Stimulated activated memory B cell treated with anti-CD40 and anti-IgM and Interleukin-4, amounts not matched to agents 10 μg/mL and 1 μg/mL and 100 μg/mL, for 72 hours (primary cell): Measurements from ENCODE around the gene NRXN3.

Experiments used
- ATAC-seq: fragments of 150-1000 bp; cut with Tn5 transposase; 2 replicates; pipeline ENCODE4 v1.10.0; 2021
- H3K27ac Mint-ChIP-seq: one replicate; pipeline ENCODE4 v1.8.0; 2022; ENCODE audit warnings: mild to moderate bottlenecking, mixed read lengths
- H3K27me3 Mint-ChIP-seq: one replicate; pipeline ENCODE4 v1.8.0; 2022; ENCODE audit warnings: mixed read lengths
- H3K36me3 Mint-ChIP-seq: one replicate; pipeline ENCODE4 v1.8.0; 2022; ENCODE audit warnings: mixed read lengths
- H3K4me1 Mint-ChIP-seq: one replicate; pipeline ENCODE4 v1.8.0; 2022; ENCODE audit warnings: mixed read lengths
- H3K4me3 Mint-ChIP-seq: one replicate; pipeline ENCODE4 v1.8.0; 2022; ENCODE audit warnings: mild to moderate bottlenecking, moderate library complexity, mixed read lengths
- H3K9me3 Mint-ChIP-seq: one replicate; pipeline ENCODE4 v1.8.0; 2022; ENCODE audit warnings: mixed read lengths

NRXN3 gene

DNA sequence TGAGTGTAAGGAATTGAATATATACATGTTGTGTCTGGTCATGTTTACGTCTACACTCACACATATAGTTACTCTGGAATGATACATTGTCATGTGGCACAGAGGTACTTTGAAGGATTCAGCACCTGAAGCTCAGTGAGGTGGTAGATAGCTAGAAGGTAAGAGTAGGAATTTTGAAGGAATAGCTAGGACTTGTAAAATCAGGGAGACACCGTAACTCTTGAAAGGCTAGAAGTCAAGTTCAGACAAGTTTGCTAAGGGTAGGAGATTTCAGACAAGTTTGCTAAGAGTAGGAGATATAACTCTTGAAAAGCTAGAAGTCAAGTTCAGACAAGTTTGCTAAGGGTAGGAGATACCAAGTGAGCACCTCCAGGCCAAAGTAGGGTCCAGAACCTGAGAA lies 14.0 kb upstream of the NRXN3 start:
- Mint-ChIP-seq H3K9me3 (no peaks in the 10 kb centered on the region), H3K36me3 (no peaks in the 10 kb centered on the region), H3K27ac (no peak overlapping the region), H3K27me3 (peaks cover 14% of the 10 kb centered on the region), H3K4me1 (no peaks in the 10 kb centered on the region), H3K4me3 (no peak overlapping the region)
- no peak for ATAC-seq

DNA sequence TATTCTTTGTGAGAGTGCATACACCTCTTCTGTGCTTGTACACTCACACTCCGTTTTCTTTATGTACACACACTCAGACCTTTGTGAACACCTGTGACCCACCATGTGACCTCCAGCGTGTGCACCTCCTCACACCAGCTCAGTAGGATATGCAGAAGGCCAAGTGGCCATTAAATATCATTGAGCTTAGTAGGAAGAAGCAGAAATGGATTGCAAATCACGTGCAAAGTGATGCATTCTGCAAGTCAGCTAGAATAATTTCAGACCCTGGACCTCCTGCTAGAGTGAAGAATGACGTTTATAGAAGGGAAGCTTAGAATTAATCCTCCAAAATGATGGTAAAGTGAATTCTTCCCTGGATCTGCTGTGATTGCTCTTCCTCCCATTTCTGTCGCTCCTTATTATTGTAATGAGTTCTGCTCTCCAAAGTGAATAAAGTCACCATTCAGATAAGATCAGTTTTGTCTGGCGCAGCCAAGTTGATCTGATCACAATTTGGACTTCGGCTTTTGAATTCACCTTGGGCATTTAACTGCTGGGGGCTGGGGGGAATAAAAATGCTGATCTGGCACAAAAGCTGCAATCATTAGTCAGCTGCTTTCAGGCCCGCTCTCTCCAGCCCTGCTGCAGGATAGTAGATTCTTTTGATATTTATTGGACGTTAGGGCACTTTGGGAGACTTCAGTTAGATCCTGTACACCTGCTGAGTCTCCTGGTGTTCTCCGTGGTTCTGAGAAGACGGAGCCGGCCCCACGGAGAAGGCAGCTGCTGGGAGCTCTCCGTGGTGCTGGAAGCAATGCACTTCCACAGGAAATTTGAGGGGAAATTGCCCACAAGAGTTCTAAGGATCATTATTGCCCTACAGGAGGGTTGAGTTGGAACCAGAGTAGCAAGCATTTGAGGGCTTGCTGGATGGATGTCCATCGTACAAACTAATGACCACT lies 12.4 kb upstream of the NRXN3 start:
- no peak overlapping the region for H3K27ac Mint-ChIP-seq
- H3K36me3 Mint-ChIP-seq = no peaks in the 10 kb centered on the region
- no peaks in the 10 kb centered on the region for H3K4me1 Mint-ChIP-seq
- no peak for ATAC-seq
- peaks cover 16% of the 10 kb centered on the region for H3K27me3 Mint-ChIP-seq
- H3K9me3 Mint-ChIP-seq = no peaks in the 10 kb centered on the region
- H3K4me3 Mint-ChIP-seq = no peak overlapping the region

DNA sequence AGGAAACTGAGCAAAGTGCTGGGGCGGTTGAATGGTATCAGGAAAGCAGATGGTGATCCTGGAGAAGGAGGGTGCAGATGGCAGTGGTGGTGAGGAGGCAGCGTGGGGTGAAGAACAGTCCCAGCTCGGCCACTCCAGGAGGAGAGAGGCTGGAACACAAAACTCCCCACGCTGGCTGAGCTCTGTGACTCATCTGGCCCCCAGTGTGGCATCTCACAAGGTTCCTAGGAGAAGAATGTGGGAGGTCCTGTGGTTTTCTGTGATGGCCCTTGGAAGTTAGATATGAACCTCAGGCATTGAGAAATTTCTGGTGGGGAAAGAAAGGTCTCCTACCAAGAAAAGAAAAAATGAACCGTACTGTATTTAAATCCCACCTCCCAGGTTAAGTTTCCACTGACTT lies 8.0 kb upstream of the NRXN3 start:
- Mint-ChIP-seq H3K4me3 (no peak overlapping the region), H3K27me3 (peaks cover 16% of the 10 kb centered on the region), H3K36me3 (no peaks in the 10 kb centered on the region), H3K4me1 (no peaks in the 10 kb centered on the region), H3K27ac (no peak overlapping the region), H3K9me3 (no peaks in the 10 kb centered on the region)
- ATAC-seq = no peak

- H3K9me3 Mint-ChIP-seq = no peaks in the 10 kb centered on the region
- no peaks in the 10 kb centered on the region for H3K36me3 Mint-ChIP-seq
- H3K4me1 Mint-ChIP-seq = no peaks in the 10 kb centered on the region
- peaks cover 16% of the 10 kb centered on the region for H3K27me3 Mint-ChIP-seq
- H3K4me3 Mint-ChIP-seq = no peak overlapping the region
- ATAC-seq = no peak
- H3K27ac Mint-ChIP-seq = no peak overlapping the region
Observed at GRCh38 chr14:78164226-78164853, 5.8 kb upstream of the NRXN3 start.

GRCh38 chr14:78172428-78172827 lies 2.3 kb downstream of the NRXN3 start:
- no peak overlapping the region for H3K27ac Mint-ChIP-seq
- H3K36me3 Mint-ChIP-seq = no peaks in the 10 kb centered on the region
- ATAC-seq = no peak
- H3K4me3 Mint-ChIP-seq = no peak overlapping the region
- peaks cover 8% of the 10 kb centered on the region for H3K9me3 Mint-ChIP-seq
- H3K27me3 Mint-ChIP-seq = no peaks in the 10 kb centered on the region
- no peaks in the 10 kb centered on the region for H3K4me1 Mint-ChIP-seq

GRCh38 chr14:78173346-78174035 lies 3.3 kb downstream of the NRXN3 start:
- H3K9me3 Mint-ChIP-seq = peaks cover 8% of the 10 kb centered on the region
- H3K4me3 Mint-ChIP-seq = no peak overlapping the region
- ATAC-seq = no peak
- H3K4me1 Mint-ChIP-seq = no peaks in the 10 kb centered on the region
- H3K27me3 Mint-ChIP-seq = no peaks in the 10 kb centered on the region
- no peak overlapping the region for H3K27ac Mint-ChIP-seq
- no peaks in the 10 kb centered on the region for H3K36me3 Mint-ChIP-seq

- no peaks in the 10 kb centered on the region for H3K27me3 Mint-ChIP-seq
- H3K4me3 Mint-ChIP-seq = no peak overlapping the region
- no peak overlapping the region for H3K27ac Mint-ChIP-seq
- no peaks in the 10 kb centered on the region for H3K36me3 Mint-ChIP-seq
- ATAC-seq = no peak
- H3K9me3 Mint-ChIP-seq = peaks cover 8% of the 10 kb centered on the region
- H3K4me1 Mint-ChIP-seq = no peaks in the 10 kb centered on the region
Observed at GRCh38 chr14:78175412-78175811, 5.2 kb downstream of the NRXN3 start.

- Mint-ChIP-seq H3K27me3 (no peaks in the 10 kb centered on the region), H3K4me1 (no peaks in the 10 kb centered on the region), H3K4me3 (no peak overlapping the region), H3K27ac (no peak overlapping the region), H3K36me3 (no peaks in the 10 kb centered on the region), H3K9me3 (peaks cover 5% of the 10 kb centered on the region)
- no peak for ATAC-seq
Observed at GRCh38 chr14:78178071-78178470, 7.9 kb downstream of the NRXN3 start.

- H3K4me1 Mint-ChIP-seq = no peaks in the 10 kb centered on the region
- H3K27ac Mint-ChIP-seq = no peak overlapping the region
- no peak for ATAC-seq
- peaks cover 3% of the 10 kb centered on the region for H3K9me3 Mint-ChIP-seq
- H3K4me3 Mint-ChIP-seq = no peak overlapping the region
- H3K27me3 Mint-ChIP-seq = no peaks in the 10 kb centered on the region
- H3K36me3 Mint-ChIP-seq = no peaks in the 10 kb centered on the region
Observed at GRCh38 chr14:78178971-78179370, 8.8 kb downstream of the NRXN3 start.

- no peak for ATAC-seq
- Mint-ChIP-seq H3K4me3 (no peak overlapping the region), H3K27ac (no peak overlapping the region), H3K36me3 (no peaks in the 10 kb centered on the region), H3K27me3 (peaks cover 11% of the 10 kb centered on the region), H3K4me1 (no peaks in the 10 kb centered on the region), H3K9me3 (no peaks in the 10 kb centered on the region)
Observed at GRCh38 chr14:78181270-78181669, 11.1 kb downstream of the NRXN3 start.

DNA sequence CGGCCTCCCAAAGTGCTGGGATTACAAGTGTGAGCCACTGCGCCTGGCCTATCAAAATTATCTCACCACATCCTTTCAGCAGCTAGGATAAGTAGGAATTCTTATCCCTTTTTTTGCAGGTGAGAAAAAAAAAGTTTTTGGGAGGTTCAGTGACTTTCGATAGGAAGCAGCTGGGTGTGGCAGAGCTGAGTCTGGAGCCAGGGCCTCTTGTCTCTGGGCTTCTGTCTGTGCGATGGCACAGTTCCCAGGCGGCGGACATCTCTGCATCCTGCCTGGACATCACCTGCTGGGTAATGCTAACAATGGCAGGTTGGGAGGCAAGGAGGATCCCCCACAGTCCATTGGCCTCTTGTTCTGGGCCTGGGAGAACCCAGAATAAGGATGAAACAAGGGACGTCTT lies 12.5 kb downstream of the NRXN3 start:
- H3K27me3 Mint-ChIP-seq = peaks cover 11% of the 10 kb centered on the region
- no peak for ATAC-seq
- H3K27ac Mint-ChIP-seq = no peak overlapping the region
- H3K9me3 Mint-ChIP-seq = no peaks in the 10 kb centered on the region
- H3K36me3 Mint-ChIP-seq = no peaks in the 10 kb centered on the region
- H3K4me3 Mint-ChIP-seq = no peak overlapping the region
- H3K4me1 Mint-ChIP-seq = no peaks in the 10 kb centered on the region

GRCh38 chr14:78184157-78184556 lies 14.0 kb downstream of the NRXN3 start:
- peaks cover 11% of the 10 kb centered on the region for H3K27me3 Mint-ChIP-seq
- H3K27ac Mint-ChIP-seq = no peak overlapping the region
- ATAC-seq = no peak
- no peaks in the 10 kb centered on the region for H3K4me1 Mint-ChIP-seq
- H3K36me3 Mint-ChIP-seq = no peaks in the 10 kb centered on the region
- no peak overlapping the region for H3K4me3 Mint-ChIP-seq
- no peaks in the 10 kb centered on the region for H3K9me3 Mint-ChIP-seq

DNA sequence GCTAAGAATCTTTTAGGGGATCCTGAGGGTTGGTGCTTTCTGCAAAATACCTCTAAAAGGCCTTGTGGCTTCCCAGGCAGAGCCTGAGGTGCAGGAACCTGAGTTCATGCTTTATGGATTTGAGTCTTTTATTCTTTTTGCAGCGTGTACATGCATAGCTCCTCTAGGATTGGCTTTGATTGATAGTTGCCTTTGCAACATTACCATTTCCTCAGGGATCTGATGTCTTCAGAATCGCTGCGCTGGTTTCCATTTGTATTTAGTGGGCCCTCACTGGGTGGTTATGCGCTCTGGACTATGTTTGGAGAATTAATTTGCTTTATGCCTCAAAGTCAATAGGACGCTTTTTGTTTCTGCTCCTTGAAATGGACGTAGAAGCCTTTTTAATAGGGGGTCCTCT lies 16.1 kb downstream of the NRXN3 start:
- no peaks in the 10 kb centered on the region for H3K4me1 Mint-ChIP-seq
- no peak for ATAC-seq
- peaks cover 2% of the 10 kb centered on the region for H3K9me3 Mint-ChIP-seq
- no peak overlapping the region for H3K27ac Mint-ChIP-seq
- no peaks in the 10 kb centered on the region for H3K36me3 Mint-ChIP-seq
- no peak overlapping the region for H3K4me3 Mint-ChIP-seq
- peaks cover 11% of the 10 kb centered on the region for H3K27me3 Mint-ChIP-seq

DNA sequence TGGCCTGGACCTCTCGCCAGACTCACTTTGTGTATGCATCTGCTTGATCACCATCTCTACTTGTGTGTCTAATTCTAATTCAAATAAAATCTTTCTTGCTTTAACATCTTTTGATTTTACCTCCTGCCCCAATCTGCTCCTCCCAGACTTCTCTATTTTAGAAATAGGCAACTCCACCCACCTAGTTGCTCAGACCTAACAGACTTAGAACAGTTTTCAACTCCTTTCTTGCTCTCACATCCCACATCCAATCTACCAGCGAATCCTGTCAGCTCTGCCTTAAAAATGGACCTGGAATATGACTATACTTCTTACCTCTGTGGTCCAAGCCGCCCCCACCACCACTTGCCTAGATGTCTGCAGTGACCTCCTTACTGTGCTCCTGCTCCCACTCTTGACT lies 18.7 kb downstream of the NRXN3 start:
- Mint-ChIP-seq H3K27ac (no peak overlapping the region), H3K4me1 (no peaks in the 10 kb centered on the region), H3K4me3 (no peak overlapping the region), H3K27me3 (peaks cover 11% of the 10 kb centered on the region), H3K36me3 (no peaks in the 10 kb centered on the region), H3K9me3 (peaks cover 2% of the 10 kb centered on the region)
- ATAC-seq = no peak

DNA sequence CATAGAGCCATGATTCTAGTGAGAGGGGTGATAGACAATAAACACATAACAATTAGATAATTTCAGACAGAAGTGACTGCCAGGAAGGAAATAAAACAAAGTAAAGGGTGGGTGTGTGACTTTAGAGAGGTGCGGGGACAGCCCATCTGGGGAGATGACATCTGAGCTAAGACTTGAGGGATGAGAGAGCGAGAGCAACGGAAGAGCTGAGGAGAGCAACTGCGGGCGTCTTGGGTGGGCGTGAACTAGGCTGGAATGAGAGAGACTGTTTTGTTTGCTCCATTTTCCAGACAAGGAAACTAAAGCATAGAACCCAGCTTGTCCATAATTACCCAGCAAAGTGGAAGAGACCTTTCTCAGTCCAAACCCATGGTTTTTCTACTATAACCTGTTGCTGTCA lies 25.3 kb downstream of the NRXN3 start:
- no peak for ATAC-seq
- H3K36me3 Mint-ChIP-seq = no peaks in the 10 kb centered on the region
- H3K9me3 Mint-ChIP-seq = peaks cover 3% of the 10 kb centered on the region
- H3K4me3 Mint-ChIP-seq = no peak overlapping the region
- H3K4me1 Mint-ChIP-seq = no peaks in the 10 kb centered on the region
- no peaks in the 10 kb centered on the region for H3K27me3 Mint-ChIP-seq
- H3K27ac Mint-ChIP-seq = no peak overlapping the region
